ENCODE data around the gene SH3GL1.
"Not testable (repeated sequence)": the region's sequence is repeated elsewhere in the genome, so short reads cannot be mapped to it uniquely, and the experiment has no call there.

Gene SH3GL1

DNA sequence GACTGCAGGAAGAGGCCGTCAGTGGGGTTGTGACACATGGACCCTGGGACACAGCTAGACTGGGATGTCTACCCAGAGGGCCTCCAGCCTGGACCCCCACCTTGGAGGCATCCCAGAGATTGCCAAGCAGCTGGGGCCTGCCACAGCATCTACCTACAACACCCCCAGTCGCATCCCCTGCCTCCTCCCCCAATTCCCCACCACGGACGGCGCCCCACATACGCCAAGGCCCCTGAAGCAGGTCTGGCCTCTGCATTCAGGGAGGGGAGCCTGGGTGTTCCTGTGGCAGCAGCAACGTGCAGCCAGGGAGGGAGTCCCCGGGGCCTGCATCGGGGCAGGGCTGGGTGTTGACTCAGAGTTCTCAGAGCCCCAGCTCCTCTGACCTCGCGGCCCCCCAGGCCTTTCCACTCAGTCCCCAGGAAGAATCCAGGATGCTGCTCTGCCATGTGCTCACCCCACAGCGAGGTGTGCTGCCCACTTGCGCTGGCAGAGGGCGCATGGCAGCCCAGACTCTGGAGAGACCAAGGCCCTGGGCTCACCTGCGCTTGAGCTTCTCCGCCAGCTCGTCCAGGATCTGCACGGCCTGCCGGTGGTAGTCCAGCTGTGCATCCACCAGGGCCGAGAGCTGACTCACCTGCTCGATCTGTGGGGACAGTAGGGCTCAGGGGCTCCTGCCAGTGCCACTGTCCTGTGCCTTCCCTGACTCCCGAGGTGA, 37.4 kb downstream of the SH3GL1 start:
- no peak for DNase-seq

DNA sequence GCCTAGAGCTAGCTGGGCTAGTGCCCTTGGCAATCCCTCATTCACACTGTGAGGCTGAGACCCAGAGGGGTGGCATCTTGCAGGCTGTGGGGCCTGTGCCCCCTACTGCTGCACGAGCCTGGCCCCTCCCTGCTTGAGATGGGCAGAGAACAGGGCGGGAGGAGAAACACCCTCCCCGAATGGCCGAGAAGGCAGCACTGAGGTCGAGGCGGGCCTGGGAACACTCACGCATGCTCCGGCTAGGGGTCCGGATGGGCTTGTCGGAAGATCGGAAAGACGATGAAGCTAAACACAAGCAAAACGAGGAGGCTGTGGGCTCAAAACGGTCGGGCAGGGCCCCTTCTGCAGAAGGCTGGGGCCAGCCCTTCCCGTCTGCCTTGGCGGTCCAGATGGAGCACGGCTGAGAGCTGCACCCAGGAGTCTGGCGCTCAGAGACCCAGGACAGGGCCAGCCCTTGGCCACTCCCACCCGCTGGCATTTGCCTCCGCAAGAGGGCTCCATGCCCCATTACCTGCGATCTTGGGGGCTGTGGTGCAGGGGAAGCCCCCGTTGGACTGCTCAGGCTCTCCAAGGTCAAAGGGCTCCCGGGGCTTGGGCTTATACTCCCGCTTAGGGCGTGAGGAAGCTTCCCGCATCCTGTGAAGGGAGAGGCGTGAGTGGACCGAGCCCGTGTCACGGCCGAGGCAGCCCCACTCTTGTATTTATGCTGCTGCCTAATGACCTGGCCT, 38.1 kb downstream of the SH3GL1 start:
- no peak for DNase-seq

DNA sequence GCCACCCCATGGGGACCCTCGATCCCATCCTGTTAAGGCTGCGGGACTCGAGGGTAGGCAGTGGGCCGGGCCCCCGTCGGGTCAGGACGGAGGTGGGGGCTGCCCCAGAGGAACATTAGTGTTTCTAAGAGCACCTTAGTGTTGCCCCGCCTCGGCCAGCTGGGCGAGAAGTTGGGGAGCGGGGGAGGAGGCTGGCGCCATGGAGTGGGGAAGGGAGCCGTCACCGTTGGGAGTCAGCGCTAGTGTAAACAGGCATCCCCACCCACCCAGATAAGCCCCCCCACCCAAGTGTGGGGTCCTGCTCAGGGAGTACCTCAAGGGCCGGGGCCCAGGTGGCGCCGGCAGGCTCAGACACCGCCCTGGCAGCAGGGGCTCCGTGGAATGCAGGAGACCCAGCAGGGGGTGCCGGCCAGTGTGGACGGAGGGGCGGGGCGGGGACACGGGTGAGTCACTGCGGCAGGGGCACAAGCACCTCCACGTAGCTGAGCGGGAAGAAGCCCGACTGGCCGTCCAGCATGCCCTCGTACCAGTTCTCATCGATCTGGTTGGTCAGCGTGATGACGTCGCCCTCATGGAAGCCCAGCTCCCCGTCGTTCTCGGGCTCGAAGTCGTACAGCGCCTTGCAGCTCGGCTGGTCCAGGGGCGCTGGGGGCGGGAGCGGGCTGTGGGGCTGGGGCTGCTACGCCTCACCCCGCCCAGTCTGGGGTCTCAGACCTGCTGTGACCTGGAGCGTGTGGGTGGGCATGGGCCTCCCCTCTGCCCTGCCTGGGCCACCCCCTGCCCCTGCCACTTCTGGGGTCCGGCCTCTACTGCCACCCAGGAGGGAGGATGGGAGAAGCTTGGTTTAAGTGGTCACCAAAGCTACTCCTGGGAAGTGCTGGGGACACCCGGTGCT, 38.9 kb downstream of the SH3GL1 start:
- DNase-seq, result no peak

GRCh38 chr19:4360641-4361151, 39.7 kb downstream of the SH3GL1 start:
- no peak for DNase-seq

GRCh38 chr19:4360081-4360569, 40.2 kb downstream of the SH3GL1 start:
- DNase-seq, result no peak

DNA sequence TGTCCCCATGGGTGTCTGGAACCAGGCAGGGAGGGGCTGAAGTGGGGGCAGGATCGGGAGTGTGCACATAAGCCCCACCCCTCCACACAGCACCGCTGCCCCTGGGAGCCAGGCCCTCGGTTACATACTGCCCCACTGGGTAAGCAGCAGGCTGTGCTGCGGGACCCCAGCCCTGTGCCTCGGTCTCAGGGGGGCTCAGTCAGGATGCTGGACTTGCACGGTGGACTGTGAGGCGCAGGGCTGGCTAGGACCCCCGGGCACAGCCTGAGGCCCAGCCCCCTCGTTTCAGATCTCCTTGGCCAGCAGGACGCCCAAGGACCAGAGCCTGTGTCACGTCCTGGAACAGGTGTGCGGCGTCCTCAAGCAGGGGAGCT, 40.7 kb downstream of the SH3GL1 start:
- DNase-seq, result no peak

DNA sequence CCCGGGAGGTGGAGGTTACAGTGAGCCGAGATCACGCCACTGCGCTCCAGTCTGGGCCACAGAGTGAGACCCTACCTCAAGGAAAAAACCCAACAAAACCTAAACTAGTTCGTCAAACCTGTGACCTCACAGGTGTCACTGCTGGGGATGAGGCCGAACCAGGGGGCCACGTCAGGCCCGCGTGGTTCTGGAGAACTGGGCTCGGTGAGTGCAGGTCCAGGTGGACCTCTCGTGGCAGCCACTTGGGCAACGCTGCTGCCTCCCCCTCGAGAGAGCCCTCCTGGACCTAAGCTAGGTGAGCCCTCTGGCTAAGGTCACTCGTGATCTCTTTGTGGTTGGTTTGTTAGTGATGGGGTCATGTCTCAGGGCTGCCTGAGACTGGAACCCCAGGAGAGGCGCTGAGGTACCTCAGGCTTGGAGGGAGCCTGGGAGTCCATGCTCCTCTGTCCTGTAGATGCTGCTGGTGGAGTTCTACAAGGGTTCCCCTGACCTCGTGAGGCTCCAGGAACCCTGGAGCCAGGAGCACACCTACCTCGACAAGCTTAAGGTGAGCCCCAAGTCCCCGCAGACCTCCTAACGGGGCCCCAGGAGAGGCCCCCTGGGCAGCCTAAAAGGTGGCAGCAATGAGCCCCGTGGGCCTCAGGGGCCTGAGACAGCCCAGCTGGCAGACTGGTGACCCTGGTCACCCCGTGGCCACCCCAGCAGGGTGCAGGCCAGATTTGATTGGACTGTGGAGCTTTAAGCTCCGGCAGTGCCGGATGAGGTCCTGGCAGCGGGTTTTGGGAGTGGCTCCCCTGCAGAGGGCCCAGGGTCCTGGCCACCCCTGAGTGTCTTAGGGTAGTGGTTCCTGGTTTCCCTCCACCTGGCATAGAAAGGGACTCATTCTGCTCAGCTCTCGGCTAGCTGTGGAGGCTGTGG, 41.4 kb downstream of the SH3GL1 start:
- no peak for DNase-seq

DNA sequence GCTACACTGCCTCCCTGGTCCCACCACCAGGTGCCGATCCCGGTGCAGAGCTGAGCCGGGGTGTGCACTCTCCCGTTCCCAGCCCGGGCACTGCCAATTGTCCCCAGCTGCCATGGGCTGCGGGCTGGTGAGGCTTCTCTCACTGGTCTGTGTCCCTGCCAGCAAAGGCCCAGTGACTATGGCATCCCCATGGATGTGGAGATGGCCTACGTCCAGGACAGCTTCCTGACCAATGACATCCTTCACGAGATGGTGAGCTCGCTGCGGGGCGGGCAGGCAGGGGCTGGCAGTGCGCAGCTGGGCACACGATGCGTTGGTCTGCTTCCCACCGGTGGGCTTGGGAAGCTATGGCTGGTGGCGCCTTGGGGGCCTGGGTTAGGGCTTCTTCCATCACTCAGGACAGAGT, 42.4 kb downstream of the SH3GL1 start:
- DNase-seq, result no peak

GRCh38 chr19:4357095-4357797, 43.1 kb downstream of the SH3GL1 start:
- DNase-seq, result no peak

DNA sequence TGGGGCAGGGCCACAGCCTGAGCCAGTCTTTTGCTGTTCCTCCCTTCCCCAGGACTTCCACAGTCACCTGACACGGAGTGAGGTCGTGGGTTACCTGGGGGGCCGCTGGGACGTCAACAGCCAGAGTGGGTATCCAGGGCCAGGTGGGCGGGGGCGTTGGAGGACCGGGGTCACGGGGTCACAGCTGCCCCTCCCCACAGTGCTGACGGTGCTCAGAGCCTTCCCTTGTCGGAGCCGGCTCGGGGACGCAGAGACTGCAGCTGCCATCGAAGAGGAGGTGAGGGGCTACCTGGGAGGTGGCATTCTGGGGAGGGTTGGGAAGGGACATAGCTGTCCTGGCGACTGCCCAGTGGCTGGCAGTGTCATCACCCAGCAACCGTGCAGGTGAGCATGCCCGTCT, 45.5 kb downstream of the SH3GL1 start:
- no peak for DNase-seq

GRCh38 chr19:4354282-4354681, 46.1 kb downstream of the SH3GL1 start:
- DNase-seq, result no peak

DNA sequence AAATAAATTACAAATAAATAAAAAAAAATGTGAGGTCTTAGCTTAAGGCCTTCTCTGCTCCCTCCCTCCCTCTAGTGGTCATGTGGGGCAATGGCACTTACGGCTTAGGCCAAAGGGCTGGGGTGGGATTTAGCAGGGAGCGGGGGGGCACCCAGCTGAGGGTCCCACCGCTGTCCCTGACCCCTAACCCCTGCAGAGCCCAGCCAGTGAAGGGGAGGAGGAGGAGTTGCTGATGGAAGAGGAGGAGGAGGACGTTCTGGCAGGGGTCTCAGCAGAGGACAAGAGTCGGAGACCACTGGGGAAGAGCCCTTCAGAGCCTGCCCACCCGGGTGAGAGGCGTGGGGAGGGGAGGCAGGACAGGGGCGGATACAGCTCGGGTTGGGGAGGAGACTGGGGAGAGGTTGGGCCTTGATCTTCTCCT, 47.6 kb downstream of the SH3GL1 start:
- DNase-seq, result peak; percentile 73

GRCh38 chr19:4350726-4351125, 49.6 kb downstream of the SH3GL1 start:
- no peak for DNase-seq

- DNase-seq, result no peak
Observed at GRCh38 chr19:4350111-4350510, 50.2 kb downstream of the SH3GL1 start.

- not testable (repeated sequence) for DNase-seq
Observed at GRCh38 chr19:4349225-4349624, 51.1 kb downstream of the SH3GL1 start.

GRCh38 chr19:4347521-4347920, 52.8 kb downstream of the SH3GL1 start:
- peak; percentile 60 for DNase-seq

DNA sequence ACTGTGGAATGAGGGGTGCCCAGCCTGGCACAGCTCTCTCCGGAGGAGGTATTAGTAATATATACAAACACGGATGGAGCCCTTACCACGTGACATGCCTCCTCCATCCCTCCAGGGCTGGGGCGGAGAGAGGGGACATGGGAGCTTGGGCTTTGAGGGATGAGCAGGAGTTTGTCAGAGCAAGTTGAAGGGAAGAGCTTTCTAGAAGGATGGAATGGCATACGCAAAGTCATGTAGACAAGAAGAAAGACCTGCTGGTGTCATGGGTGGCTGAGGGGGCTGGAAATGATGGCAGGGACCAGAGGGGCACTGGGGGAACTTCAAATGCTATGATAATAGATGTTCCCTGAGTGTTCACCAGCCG, 54.3 kb downstream of the SH3GL1 start:
- DNase-seq, result no peak

DNA sequence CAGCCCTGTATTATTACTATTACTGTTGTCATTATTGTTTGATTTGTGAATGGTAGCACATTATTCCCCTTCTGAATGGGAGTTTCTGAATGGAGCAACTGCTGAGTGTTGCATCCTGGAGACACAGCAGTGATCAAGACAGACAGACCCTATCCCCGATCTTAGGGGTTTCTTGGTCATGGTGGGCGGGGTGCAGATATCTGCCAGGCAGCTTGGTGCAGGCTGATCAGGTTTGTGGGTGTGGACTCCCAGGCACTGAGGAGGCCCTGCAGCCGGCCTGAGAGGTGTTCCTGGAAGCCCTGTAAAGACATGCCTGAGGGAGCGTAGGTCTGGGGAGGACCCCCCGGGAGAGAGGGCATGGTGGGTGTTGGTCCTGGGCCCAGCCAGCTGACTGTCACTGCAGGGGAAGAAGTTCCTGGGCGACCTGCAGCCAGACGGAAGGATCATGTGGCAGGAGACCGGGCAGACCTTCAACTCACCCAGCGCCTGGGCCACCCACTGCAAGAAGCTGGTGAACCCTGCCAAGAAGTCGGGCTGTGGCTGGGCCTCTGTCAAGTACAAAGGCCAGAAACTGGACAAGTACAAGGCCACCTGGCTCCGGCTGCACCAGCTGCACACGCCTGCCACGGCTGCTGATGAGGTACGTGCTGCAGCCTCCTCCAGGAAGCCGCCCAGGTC, 54.9 kb downstream of the SH3GL1 start:
- DNase-seq, result no peak

- peak; percentile 93 for DNase-seq
Observed at GRCh38 chr19:4343370-4344307, 56.7 kb downstream of the SH3GL1 start, which contains the start of gene MPND. TSS of gene MPND (plus strand) at chr19:4343562. CDS start at chr19:4343594, 32 bp downstream.

Measured in suppressor macrophage treated with lipopolysaccharide for 4 hours (primary cell).